PFSK-1 (cell line): Measurements from ENCODE around the gene TMEM117.

ENCODE experiments used
- FOXP2 ChIP-seq: optimal IDR thresholded peaks from 2 replicates; pipeline ENCODE3; 2011; ENCODE audit warnings: borderline replicate concordance, control low read depth, inconsistent platforms; ENCODE audit not compliant: insufficient read depth; ENCODE audit errors: extremely low read length, extremely low read depth
- POLR2AphosphoS5 ChIP-seq: IDR thresholded peaks from 2 replicates; pipeline ENCODE4 v1.6.1; 2012; ENCODE audit warnings: low read depth, mild to moderate bottlenecking, control low read depth, low read length, moderate library complexity
- REST ChIP-seq, 2 experiments: IDR thresholded peaks; 2 replicates each; pipeline versions ENCODE4 v1.6.1 to v1.8.0; 2011 to 2012; ENCODE audit warnings: low read depth in 2 of 2, low read length in 2 of 2, control low read depth in 1 of 2, inconsistent platforms in 1 of 2, mild to moderate bottlenecking in 1 of 2, moderate library complexity in 1 of 2; ENCODE audit not compliant: insufficient read depth in 1 of 2
- SIN3A ChIP-seq: IDR thresholded peaks from 2 replicates; pipeline ENCODE4 v1.6.1; 2012; ENCODE audit warnings: mild to moderate bottlenecking, low read length, moderate library complexity, borderline replicate concordance; ENCODE audit not compliant: insufficient read depth
- TAF1 ChIP-seq: IDR thresholded peaks from 2 replicates; pipeline ENCODE4 v1.6.1; 2012; ENCODE audit warnings: low read length, control low read depth, borderline replicate concordance; ENCODE audit not compliant: insufficient read depth

The TMEM117 gene

GRCh38 chr12:43887397-43887796 lies 51.5 kb downstream of the TMEM117 start:
- TF ChIP-seq SIN3A (no peak), REST (IDR thresholded peaks at IDR 0.05; ENCODE audit: insufficient read depth in 1 of 2, low read depth in 2 of 2, low read length in 2 of 2) (no peak), POLR2AphosphoS5 (no peak), TAF1 (no peak), FOXP2 (no peak)

GRCh38 chr12:43891856-43892574 lies 56.1 kb downstream of the TMEM117 start:
- TF ChIP-seq TAF1 (no peak), SIN3A (no peak), POLR2AphosphoS5 (no peak)

DNA sequence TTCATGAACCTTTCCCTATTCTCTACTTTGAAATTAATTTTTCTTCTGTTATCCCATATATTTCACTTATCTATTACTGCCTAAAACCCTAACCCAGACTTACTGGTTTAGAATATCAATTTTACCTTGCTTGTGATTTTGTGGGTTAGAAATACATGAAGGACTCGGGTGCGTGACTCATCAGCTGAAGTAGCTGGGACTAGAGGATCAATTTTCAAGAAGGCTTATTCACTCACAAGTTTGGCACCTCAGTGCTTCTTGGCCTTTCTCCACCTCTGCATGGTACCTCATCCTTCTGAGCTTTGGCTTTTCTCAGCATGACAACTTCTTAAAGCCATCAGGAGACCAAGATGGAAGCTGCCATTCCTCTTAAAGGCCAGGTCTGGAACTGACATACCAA lies 57.8 kb downstream of the TMEM117 start:
- TF ChIP-seq SIN3A (no peak), TAF1 (no peak), FOXP2 (no peak), POLR2AphosphoS5 (no peak), REST (IDR thresholded peaks at IDR 0.05; ENCODE audit: insufficient read depth in 1 of 2, low read depth in 2 of 2, low read length in 2 of 2) (no peak)

DNA sequence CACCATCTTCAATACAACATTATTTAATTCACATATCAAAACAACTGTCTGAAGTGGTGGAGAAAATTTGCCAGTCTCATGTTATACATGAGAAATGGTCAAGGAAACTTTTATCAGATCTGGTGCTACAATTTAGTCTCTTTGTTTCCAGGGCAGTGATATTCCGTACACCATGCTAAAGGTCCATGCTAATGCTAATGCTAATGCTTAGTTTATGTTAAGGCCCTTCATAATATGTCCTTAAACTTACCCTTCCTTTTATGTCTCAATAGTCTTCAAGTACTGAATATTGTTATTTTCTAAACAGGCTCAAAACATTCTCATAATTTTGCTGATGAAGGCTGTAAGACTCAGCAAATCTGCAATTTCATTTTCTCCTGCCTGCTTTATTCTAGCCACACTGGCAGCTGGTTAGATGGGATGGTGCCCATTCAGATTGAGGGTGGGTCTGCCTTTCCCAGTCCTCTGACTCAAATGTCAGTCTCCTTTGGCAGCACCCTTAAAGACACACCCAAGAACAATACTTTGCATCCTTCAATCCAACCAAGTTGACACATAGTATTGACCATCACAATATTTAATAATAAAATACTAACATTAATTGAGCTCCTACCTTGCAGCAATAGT lies 59.8 kb downstream of the TMEM117 start:
- TF ChIP-seq REST (IDR thresholded peaks at IDR 0.05; ENCODE audit: insufficient read depth in 1 of 2, low read depth in 2 of 2, low read length in 2 of 2) (no peak), FOXP2 (no peak), POLR2AphosphoS5 (no peak), TAF1 (no peak), SIN3A (no peak)

GRCh38 chr12:43896496-43896895 lies 60.6 kb downstream of the TMEM117 start:
- no peak for TF ChIP-seq FOXP2
- no peak for TF ChIP-seq SIN3A
- no peak for TF ChIP-seq TAF1
- TF ChIP-seq REST (IDR thresholded peaks at IDR 0.05; ENCODE audit: insufficient read depth in 1 of 2, low read depth in 2 of 2, low read length in 2 of 2) = no peak
